ACC112 (cell line): ENCODE measurements around the gene TMEM150A.
"Not testable (repeated sequence)": the region's sequence is repeated elsewhere in the genome, so short reads cannot be mapped to it uniquely, and the experiment has no call there.

Experiments
- H2AFZ ChIP-seq: fragments of 200-600 bp; sonication (generic); one replicate; pipeline ENCODE4 v1.6.0; 2017; ENCODE audit warnings: antibody characterized with exemption, low read length; ENCODE audit not compliant: unreplicated experiment
- H3K27ac ChIP-seq: fragments of 200-600 bp; sonication (generic); 2 replicates; pipeline ENCODE4 v1.5.1; 2014; ENCODE audit warnings: low read depth, mild to moderate bottlenecking, antibody characterized with exemption, low read length, moderate library complexity
- H3K27me3 ChIP-seq: fragments of 200-600 bp; sonication (generic); 2 replicates; pipeline ENCODE4 v1.6.1; 2014; ENCODE audit warnings: mild to moderate bottlenecking, antibody characterized with exemption, low read length, moderate library complexity, mixed read lengths; ENCODE audit not compliant: insufficient read depth
- H3K36me3 ChIP-seq: fragments of 200-600 bp; sonication (generic); 2 replicates; pipeline ENCODE4 v1.6.1; 2016; ENCODE audit warnings: mild to moderate bottlenecking, antibody characterized with exemption, low read length, moderate library complexity, mixed read lengths; ENCODE audit not compliant: insufficient read depth
- H3K4me1 ChIP-seq: fragments of 200-600 bp; sonication (generic); one replicate; pipeline ENCODE4 v1.6.1; 2016; ENCODE audit warnings: low read length, mixed read lengths; ENCODE audit not compliant: insufficient read depth, unreplicated experiment, control insufficient read depth
- H3K4me3 ChIP-seq: fragments of 200-600 bp; sonication (generic); 2 replicates; pipeline ENCODE4 v1.5.1; 2014; ENCODE audit warnings: mild to moderate bottlenecking, low read depth, low read length
- H3K79me2 ChIP-seq: fragments of 200-600 bp; sonication (generic); one replicate; pipeline ENCODE4 v1.6.0; 2016; ENCODE audit warnings: low read length; ENCODE audit not compliant: control insufficient read depth, unreplicated experiment, insufficient read depth

TMEM150A gene

DNA sequence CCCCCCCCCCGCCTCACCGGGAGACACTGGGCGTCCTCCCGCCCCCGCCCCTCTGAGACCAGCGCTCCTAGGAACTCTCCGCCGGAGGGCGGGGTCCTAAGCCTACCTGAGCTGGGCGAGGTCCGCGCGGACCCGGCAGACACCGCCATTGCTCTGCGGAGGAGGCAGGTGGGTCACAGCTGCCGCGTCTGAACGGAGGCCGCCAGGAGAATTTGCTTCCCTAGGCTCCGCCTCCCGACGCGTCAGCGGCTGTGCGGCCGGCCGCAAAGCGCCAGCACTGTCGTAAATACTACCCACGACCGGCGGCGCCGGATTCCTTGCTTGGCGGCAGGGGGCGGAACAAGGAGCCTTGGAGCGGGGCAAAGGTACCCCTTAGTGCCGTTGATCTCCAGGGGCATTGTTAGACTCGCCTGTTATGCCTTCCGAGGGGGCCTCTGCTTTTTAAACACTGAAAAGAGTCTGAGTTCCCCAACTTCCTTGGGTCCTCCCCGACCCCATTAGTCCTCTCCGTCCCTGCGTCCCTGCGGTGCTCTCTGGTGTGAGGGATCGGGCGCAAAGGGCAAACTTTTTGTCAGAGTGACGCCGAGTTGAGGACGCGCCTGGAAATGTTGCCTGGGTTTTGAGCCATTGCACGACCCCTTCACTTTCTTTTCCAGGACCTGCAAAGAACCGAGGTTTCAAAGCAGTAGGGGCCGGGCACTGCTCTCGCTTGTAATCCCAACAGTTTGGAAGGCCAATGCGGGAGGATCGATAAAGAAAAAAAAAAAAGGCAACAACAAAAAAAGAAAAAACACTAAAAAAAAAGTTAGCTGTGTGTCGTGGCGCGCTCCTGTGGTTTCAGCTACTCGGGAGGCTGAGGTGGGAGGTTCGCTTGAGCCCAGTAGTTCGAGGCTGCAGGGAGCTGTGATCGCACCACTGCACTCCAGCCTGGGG, 41.0 kb downstream of the TMEM150A start, which contains the start of gene GGCX:
GGCX (minus strand) TSS at position 214 of the 933 bp plus-strand sequence; CDS start at position 149, 65 bp downstream.
- Histone ChIP-seq H3K4me1 (peaks cover 9% of the 10 kb centered on the region), H3K27me3 (no peaks in the 10 kb centered on the region), H2AFZ (peak within 1 kb of the TSS; percentile 97), H3K79me2 (peaks cover 33% of the 10 kb centered on the region), H3K36me3 (no peaks in the 10 kb centered on the region), H3K4me3 (peak within 1 kb of the TSS; percentile 96), H3K27ac (peak within 1 kb of the TSS; percentile 43; the same call in 1 of the 2 replicates)

DNA sequence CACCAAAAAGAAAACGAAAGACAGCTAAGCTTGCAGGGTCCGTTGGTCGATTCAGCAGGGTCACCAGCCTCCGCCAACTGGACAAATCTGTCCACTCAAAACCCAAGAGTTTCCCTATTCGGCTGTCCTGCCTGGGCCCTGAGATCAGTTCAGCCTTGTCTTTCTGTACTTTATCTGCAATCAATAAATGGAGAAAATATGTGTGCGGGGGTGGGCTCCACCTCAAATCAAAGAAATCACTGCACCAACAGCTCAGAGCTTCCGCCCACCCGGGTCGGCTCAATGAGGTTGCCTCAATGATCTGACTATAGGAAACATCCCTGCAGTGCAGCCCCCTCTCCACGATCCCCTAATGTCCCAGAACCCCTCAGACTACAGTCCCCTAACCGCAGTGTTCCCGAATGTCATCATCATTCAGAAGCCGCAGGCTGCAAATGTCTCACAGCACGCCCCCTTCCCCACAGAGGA, 41.7 kb downstream of the TMEM150A start:
- H3K4me1 ChIP-seq, result peaks cover 9% of the 10 kb centered on the region
- H3K79me2 ChIP-seq, result peaks cover 33% of the 10 kb centered on the region
- no peaks in the 10 kb centered on the region for H3K27me3 ChIP-seq
- H3K4me3 ChIP-seq, result peak overlapping the region; percentile 96
- no peaks in the 10 kb centered on the region for H3K36me3 ChIP-seq
- no peak overlapping the region for H3K27ac ChIP-seq
- H2AFZ ChIP-seq, result peak overlapping the region; percentile 97

DNA sequence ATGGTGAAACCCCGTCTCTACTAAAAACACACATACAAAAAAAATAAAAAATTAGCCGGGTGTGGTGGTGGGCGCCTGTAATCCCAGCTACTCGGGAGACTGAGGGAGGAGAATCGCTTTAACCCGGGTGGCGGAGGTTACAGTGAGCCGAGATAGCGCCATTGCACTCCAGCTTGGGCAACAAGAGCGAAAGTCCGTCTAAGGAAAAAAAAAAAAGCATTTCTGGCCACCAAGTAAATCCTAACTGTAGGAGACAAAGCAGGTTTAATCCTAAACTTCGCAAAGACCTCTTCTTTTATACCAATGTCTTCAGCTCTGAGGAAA, 42.1 kb downstream of the TMEM150A start:
- H3K4me3 ChIP-seq, result peak overlapping the region; percentile 96
- H3K79me2 ChIP-seq, result peaks cover 33% of the 10 kb centered on the region
- H2AFZ ChIP-seq, H3K36me3 ChIP-seq, H3K27me3 ChIP-seq, H3K27ac ChIP-seq, H3K4me1 ChIP-seq: not testable (repeated sequence)

DNA sequence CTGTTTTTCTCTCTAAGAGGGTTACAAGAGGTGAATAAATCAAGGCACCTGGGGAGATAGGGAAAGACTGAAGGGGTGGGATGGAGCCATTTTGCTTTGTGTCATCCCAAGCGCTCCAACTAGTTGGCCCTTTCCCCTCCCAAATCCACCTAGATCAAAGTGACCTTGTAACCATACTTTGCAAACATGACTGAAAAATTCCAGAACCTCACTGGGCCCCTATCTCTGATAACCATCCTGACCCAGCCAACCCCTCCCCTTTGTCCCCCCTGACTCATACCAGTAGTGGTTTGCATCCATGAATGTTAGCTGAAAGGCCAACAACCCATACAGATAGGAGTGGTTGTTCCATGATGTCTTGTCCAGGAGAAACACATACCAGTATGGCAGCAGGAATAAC, 44.3 kb downstream of the TMEM150A start:
- Histone ChIP-seq H3K4me1 (peaks cover 9% of the 10 kb centered on the region), H3K36me3 (peaks cover 11% of the 10 kb centered on the region; the same call in 1 of the 2 replicates), H3K27ac (no peak overlapping the region), H3K27me3 (no peaks in the 10 kb centered on the region), H2AFZ (no peak overlapping the region), H3K4me3 (no peak overlapping the region), H3K79me2 (peaks cover 33% of the 10 kb centered on the region)

DNA sequence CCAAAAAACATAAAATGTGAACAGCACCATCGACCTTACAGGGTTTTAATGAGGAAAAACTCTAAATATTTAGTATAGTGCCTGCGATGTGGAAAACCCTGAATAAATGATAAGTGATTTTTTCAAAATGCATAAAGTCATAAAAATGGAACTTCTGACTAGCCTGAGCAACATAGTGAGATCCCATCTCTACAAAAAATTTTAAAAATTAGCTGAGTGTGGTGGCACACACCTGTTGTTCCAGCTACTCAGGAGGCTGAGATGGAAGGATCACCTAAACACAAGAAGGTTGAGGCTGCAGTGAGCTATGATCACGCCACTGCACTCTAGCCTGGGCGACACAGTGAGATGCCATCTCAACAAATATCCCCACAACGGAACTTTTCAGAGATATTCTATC, 45.4 kb downstream of the TMEM150A start:
- peaks cover 9% of the 10 kb centered on the region for H3K4me1 ChIP-seq
- H3K27ac ChIP-seq, result no peak overlapping the region
- no peaks in the 10 kb centered on the region for H3K27me3 ChIP-seq
- no peak overlapping the region for H2AFZ ChIP-seq
- peaks cover 33% of the 10 kb centered on the region for H3K79me2 ChIP-seq
- H3K36me3 ChIP-seq, result peaks cover 11% of the 10 kb centered on the region; the same call in 1 of the 2 replicates
- H3K4me3 ChIP-seq, result no peak overlapping the region

DNA sequence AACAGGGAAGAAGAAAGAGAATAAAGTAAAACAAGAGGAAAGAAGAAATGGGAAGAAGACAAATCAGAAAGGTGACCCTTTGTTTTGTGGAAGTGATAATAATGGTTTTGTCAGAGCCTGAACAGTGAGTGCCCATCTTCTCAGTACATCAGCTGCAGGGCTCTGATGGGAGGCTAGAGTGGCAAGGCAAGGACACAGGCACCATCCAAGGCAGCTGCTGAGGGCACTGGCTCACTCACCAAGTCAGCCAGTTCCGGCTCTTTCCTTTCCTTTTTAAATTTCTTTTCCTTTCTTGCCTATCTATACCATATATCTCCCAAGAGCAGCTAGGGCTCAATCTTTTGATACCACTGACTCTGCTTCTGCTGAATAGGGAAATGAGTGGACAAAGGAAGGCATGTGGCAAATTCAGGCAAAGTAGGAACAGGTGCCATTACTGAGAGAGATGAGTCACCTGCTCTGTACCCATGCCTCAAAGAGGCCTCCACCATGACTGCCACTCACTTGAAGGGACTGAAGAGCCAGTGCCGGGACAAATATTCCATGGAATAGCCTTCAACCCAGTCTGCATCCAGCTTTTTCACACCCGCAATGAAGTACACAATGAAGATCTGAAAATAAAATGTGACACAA, 47.4 kb downstream of the TMEM150A start:
- Histone ChIP-seq H3K4me1 (peaks cover 12% of the 10 kb centered on the region), H3K36me3 (peaks cover 22% of the 10 kb centered on the region; the same call in 1 of the 2 replicates), H2AFZ (no peak overlapping the region), H3K27me3 (no peaks in the 10 kb centered on the region), H3K4me3 (no peak overlapping the region), H3K27ac (no peak overlapping the region), H3K79me2 (peaks cover 21% of the 10 kb centered on the region)

DNA sequence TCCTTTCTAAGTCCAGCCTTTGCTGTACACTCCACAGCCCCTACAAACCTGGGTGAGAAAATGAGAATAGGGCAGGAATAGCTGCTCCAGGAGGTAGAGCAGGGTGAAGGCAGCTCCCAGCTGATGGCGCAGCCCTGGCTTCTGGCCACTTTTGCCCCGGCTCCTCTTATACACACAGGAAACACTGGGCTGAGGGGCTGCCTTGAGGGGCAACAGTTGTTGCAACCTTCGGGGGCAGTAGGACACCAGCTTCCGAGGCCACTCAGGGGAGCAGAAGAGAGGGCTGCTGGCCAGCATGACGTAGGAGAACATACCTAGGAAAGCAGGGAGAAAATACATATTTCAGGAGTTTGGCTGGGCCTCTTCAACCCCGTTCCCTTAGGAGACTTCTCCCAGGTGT, 49.3 kb downstream of the TMEM150A start:
- no peaks in the 10 kb centered on the region for H3K27me3 ChIP-seq
- H3K27ac ChIP-seq, result no peak overlapping the region
- H3K4me3 ChIP-seq, result no peak overlapping the region
- peaks cover 4% of the 10 kb centered on the region for H3K79me2 ChIP-seq
- peaks cover 24% of the 10 kb centered on the region; the same call in 1 of the 2 replicates for H3K36me3 ChIP-seq
- peaks cover 20% of the 10 kb centered on the region for H3K4me1 ChIP-seq
- H2AFZ ChIP-seq, result no peak overlapping the region

DNA sequence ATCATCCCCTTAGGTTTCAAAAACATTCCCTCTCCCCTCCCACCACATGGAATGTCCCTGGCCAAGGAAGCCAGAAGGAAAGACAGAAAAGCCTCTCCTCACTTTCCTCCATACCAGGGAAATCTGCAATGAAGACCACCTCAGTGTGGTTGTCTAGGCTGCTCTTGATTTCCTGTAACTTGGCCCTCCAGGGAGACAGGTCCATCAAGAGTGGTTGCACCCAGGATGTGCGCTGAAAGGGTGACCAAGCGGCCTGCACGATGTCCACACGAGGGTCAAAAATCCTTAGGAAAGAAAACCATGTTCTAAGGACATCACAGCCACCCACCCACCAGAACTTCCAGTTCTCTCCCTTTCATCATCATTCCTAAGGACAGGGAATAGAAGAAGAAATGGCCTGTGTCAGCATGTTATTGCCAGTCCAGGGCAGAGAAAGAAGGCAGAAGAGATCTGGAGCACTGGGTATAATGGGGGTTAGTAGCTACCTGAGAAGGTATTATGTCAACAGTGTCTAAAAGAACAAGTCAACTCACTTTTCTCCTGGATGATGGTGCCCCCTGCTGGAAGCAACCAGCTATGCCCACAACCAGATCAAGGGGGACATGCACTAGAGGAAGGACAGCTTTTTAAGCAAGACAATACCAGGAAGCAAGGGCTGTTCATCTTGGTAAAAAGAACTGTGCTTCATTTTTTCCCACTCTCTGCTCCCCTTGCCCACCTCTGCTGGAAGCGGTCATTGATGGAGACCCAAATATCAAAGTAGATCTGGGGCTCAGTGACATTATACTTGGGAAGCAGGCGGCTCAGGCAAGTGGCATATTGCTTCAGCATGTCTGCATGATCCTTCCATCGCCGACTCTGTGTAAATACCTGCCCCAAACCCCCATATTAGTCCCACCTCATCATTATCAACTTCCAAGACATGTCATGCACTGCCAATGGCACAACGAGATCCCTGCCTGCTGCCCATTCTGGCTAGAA, 50.5 kb downstream of the TMEM150A start:
- Histone ChIP-seq H3K36me3 (peaks cover 24% of the 10 kb centered on the region; the same call in 1 of the 2 replicates), H2AFZ (no peak overlapping the region)

DNA sequence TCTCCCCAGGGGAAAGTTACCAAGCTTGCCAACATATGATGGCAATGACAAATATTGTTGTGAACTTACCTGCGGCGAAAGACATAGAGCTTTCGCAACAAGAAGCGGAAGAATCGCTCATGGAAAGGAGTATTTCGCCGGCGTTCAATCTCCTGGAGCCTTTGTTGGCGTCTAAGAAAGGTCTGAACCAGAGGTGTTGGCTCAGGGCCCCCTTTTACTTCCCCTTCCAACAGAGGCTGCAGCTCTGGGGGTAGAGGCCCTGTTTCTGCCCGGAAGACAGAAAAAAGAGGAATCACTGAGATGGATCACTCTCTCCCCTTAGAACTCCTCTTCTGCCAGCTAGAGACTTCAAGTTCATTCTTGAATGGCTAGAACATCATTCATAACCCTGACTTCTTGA, 52.0 kb downstream of the TMEM150A start:
- no peaks in the 10 kb centered on the region for H3K79me2 ChIP-seq
- no peak overlapping the region for H3K4me3 ChIP-seq
- H3K27ac ChIP-seq, result peak overlapping the region; percentile 75
- H3K4me1 ChIP-seq, result peaks cover 21% of the 10 kb centered on the region
- peaks cover 30% of the 10 kb centered on the region for H3K36me3 ChIP-seq
- H3K27me3 ChIP-seq, result no peaks in the 10 kb centered on the region
- H2AFZ ChIP-seq, result no peak overlapping the region

More for the DNA sequence above, 50.5 kb downstream of the TMEM150A start:
- Histone ChIP-seq H3K4me1 (peaks cover 21% of the 10 kb centered on the region), H3K79me2 (no peaks in the 10 kb centered on the region), H3K4me3 (no peak overlapping the region), H3K27me3 (no peaks in the 10 kb centered on the region), H3K27ac (no peak overlapping the region)

DNA sequence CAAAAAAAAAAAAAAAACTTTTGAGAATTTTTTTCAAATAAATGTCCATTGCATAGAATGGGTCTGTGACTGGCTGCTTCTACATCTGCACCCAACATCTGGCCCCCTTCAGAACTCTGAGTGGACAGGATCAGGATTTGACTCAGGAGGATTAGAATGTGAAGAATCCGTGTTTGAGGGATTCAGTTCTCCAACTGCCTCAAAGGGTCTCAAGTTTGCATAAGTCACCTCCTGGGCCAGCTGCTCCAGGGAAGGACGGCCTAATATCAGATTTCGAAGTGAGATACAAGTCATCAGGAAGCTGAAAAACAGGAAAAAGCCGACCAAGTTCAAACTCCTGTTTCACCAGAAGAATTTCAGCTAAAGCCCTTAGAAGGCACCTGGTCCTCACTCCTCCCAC, 52.7 kb downstream of the TMEM150A start:
- Histone ChIP-seq H3K4me3 (no peak overlapping the region), H3K27ac (peak overlapping the region; percentile 75), H3K4me1 (peaks cover 21% of the 10 kb centered on the region), H3K79me2 (no peaks in the 10 kb centered on the region), H3K36me3 (peaks cover 31% of the 10 kb centered on the region), H3K27me3 (no peaks in the 10 kb centered on the region), H2AFZ (no peak overlapping the region)
